Measurements from ENCODE around the gene KDSR.

The KDSR gene

DNA sequence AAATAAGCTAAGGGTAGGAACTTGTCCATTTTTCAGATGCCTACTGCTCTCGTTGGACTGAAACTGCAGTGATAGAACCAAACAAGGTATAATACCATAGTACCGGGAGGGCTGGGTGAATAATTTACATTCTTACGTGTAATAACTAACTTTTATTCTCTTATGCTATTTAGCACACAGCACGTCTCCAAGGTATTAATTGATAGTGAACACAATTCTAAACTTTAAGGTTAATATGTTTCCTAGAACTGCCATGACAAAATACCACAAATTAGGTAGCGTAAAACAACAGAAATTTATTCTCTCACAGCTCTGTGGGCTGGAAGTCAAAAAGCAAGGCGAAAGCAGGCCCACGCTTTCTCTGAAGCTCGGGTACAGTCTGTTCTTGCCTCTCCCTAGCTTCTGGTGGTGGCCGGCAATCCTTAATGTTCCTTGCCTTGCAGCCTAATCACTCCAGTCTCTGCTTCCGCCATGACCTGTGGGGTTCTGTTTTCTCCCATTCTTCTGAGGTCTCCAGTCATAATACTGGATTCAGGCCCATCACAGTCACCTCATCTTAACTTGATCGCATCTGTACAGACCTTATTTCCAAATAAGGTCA, 41.8 kb downstream of the KDSR start:
- no peak for DNase-seq (ENCODE audit: low read depth)
- no peak overlapping the region for H3K4me3 ChIP-seq (ENCODE audit: low read depth, low read length)

DNA sequence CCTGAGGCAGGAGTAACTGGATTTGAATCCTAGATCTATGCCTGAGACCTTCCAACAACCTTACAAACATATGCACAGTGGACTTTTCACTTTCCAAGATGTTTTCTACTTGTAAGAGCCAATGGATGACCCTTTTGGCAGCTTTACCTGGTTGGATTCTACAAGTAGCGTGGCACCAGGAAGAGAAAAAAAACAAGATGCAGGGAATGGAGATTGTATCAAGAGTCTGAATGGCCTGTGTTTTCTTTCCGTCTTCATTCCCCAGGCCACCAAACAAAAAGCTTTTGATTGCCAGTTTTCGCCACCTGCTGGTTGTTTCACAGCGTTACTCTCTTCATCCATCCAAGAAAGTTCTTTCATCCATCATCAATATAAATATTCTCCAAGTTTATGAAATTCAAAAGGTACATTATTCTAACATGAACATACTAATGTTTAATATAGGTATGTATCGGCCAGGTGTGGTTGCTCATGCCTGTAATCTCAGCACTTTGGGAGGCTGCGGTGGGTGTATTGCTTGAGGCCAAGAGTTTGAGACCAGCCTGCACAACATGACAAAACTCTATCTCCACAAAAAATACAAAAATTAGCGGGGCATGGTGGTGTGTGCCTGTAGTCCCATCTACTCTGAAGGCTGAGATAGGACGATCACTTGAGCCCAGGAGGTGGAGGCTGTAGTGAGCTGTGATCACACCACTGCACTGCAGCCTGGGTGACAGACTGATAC, 43.9 kb downstream of the KDSR start:
- DNase-seq (ENCODE audit: low read depth): no peak
- no peak overlapping the region for H3K4me3 ChIP-seq (ENCODE audit: low read depth, low read length)

- no peak overlapping the region for H3K4me3 ChIP-seq (ENCODE audit: low read depth, low read length)
- DNase-seq (ENCODE audit: low read depth): no peak
Observed at GRCh38 chr18:63322206-63322605, 44.8 kb downstream of the KDSR start.

GRCh38 chr18:63321291-63321690, 45.7 kb downstream of the KDSR start:
- no peak for DNase-seq (ENCODE audit: low read depth)
- H3K4me3 ChIP-seq (ENCODE audit: low read depth, low read length): no peak overlapping the region

- no peak for DNase-seq (ENCODE audit: low read depth)
- H3K4me3 ChIP-seq (ENCODE audit: low read depth, low read length): peak overlapping the region; percentile 68
Observed at GRCh38 chr18:63320975-63321265, 46.1 kb downstream of the KDSR start.

- peak; percentile 53 for DNase-seq (ENCODE audit: low read depth)
Observed at GRCh38 chr18:63320123-63320974, 46.7 kb downstream of the KDSR start.

GRCh38 chr18:63319383-63320122, 47.5 kb downstream of the KDSR start, which contains the start of gene BCL2:
TSS of gene BCL2 (minus strand) at chr18:63319769.
- DNase-seq (ENCODE audit: low read depth): no peak
- peak within 1 kb of the TSS; percentile 68 for H3K4me3 ChIP-seq (ENCODE audit: low read depth, low read length)

More at GRCh38 chr18:63320123-63320974, 46.7 kb downstream of the KDSR start:
- peak overlapping the region; percentile 68 for H3K4me3 ChIP-seq (ENCODE audit: low read depth, low read length)

DNA sequence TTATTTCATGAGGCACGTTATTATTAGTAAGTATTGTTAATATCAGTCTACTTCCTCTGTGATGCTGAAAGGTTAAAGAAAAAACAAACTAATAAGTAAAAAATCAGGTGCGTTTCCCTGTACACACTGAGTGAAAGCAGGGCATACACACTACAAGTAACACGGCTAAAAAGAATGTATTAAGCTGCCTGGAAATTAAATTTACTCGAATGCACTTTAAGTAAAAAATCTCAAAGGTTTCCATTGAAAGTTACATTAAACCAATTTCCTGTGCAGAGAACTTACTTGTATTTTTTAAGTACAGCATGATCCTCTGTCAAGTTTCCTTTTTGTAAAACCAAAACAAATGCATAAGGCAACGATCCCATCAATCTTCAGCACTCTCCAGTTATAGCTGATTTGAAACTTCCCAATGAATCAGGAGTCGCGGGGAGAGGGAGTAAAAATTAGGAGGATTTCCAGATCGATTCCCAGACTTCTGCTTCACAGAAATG, 48.1 kb downstream of the KDSR start:
- DNase-seq (ENCODE audit: low read depth): no peak
- peak overlapping the region; percentile 68 for H3K4me3 ChIP-seq (ENCODE audit: low read depth, low read length)

DNA sequence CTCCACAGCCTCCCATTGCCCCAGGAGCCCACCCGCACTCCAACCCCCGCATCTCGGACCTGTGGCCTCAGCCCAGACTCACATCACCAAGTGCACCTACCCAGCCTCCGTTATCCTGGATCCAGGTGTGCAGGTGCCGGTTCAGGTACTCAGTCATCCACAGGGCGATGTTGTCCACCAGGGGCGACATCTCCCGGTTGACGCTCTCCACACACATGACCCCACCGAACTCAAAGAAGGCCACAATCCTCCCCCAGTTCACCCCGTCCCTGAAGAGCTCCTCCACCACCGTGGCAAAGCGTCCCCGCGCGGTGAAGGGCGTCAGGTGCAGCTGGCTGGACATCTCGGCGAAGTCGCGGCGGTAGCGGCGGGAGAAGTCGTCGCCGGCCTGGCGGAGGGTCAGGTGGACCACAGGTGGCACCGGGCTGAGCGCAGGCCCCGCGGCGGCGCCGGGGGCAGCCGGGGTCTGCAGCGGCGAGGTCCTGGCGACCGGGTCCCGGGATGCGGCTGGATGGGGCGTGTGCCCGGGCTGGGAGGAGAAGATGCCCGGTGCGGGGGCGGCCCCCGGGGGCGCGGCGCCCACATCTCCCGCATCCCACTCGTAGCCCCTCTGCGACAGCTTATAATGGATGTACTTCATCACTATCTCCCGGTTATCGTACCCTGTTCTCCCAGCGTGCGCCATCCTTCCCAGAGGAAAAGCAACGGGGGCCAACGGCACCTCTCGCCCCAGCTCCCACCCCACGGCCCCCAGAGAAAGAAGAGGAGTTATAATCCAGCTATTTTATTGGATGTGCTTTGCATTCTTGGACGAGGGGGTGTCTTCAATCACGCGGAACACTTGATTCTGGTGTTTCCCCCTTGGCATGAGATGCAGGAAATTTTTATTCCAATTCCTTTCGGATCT, 48.8 kb downstream of the KDSR start:
- DNase-seq (ENCODE audit: low read depth): no peak
- H3K4me3 ChIP-seq (ENCODE audit: low read depth, low read length): peak overlapping the region; percentile 68

GRCh38 chr18:63317556-63317946, 49.5 kb downstream of the KDSR start:
- DNase-seq (ENCODE audit: low read depth): no peak
- no peak overlapping the region for H3K4me3 ChIP-seq (ENCODE audit: low read depth, low read length)

GRCh38 chr18:63316612-63317555, 50.1 kb downstream of the KDSR start:
- no peak overlapping the region for H3K4me3 ChIP-seq (ENCODE audit: low read depth, low read length)

GRCh38 chr18:63315876-63316275, 51.1 kb downstream of the KDSR start:
- H3K4me3 ChIP-seq (ENCODE audit: low read depth, low read length): no peak overlapping the region
- DNase-seq (ENCODE audit: low read depth): no peak

More at GRCh38 chr18:63316612-63317555, 50.1 kb downstream of the KDSR start:
- DNase-seq (ENCODE audit: low read depth): no peak

DNA sequence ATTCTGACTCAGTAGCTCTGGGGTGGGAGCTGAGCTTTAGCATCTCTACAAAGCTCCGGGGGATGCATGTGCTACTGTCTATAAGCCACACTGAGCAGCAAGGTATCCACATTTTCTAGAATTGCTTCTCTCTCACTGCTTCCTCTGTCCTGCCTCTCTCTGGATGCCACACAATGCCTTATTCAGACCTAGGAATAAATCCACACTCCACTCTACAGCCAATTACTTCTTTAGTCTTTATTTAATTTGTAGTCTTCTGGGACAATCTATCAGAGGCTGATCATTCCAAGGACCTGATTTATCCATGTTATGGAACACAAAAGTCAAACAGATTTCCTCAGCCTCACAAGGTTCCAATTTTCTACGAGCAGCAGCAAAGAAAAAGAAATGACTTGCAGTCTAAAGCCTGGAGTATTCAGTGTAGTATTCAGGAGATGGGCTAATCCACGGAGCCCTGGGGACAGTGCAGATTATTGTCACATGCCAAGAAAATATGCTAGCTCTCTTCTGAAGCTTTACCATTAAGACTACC, 51.8 kb downstream of the KDSR start:
- H3K4me3 ChIP-seq (ENCODE audit: low read depth, low read length): no peak overlapping the region

DNA sequence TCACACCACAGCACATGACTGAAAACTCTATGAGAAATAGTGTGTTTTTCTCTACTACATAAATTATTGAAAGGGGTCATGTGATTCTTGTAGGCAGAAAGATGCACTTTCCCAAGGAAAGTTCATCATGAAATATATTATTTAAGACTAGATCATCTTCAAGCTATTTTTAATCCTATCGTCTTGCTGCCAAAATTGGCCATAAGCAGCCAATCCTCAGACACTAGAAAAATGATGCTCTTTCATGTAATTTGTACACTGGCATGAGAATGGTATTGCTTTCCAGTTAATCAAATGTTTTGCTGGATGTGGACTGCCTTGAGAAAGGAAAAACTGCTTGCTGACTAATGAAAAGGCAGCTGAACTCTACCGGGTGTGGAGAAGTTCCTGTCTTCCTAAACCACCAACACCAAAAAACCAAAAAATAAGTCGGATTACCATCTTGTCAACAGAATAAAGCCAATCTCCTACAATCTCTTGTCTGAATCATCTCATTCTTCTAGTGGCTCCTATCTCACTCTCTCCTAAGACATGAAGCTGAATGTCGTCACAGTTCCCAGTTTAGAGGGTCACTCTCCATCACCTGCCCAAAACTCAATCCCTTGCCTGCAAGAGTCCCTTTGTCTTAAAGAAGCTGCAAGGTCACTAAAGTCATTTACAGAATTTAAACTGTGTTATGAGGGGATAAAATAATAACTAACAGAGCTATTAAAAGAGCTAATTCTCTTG, 52.8 kb downstream of the KDSR start:
- H3K4me3 ChIP-seq (ENCODE audit: low read depth, low read length): no peak overlapping the region
- no peak for DNase-seq (ENCODE audit: low read depth)

More for the DNA sequence above, 51.8 kb downstream of the KDSR start:
- DNase-seq (ENCODE audit: low read depth): no peak

GRCh38 chr18:63313396-63313917, 53.5 kb downstream of the KDSR start:
- no peak for DNase-seq (ENCODE audit: low read depth)
- no peak overlapping the region for H3K4me3 ChIP-seq (ENCODE audit: low read depth, low read length)

DNA sequence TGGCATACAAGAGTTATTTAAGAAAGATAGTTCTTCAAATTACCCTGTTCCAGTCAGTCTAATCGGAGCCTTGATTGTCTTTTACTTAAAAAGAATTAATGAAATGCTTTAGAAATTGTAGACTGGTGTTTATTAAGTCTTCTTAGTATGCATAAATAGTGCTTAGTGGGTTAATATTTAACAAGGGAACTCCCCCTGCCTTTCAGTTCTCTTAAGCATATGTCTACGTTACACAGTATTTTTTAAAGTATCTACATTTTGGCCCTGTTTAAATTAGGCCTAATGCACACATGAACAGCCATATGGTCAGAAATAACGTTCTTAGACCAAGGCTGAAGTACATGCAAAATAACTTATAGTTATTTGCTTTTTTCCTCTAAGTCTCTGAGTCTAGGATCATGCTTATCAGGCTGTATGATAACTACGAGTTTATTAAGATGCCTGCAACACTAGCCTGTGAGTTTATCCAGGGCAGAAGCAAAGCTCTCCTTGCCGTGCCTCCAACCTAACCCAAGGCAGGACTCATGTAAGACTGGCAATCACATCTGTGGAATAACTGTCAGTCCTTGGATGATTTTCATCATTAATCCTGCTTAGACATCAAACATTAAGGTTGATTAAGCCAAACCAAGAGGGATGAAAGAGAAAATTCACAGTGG, 54.1 kb downstream of the KDSR start:
- H3K4me3 ChIP-seq (ENCODE audit: low read depth, low read length): no peak overlapping the region
- no peak for DNase-seq (ENCODE audit: low read depth)
